ENCODE measurements around the gene PUDP. TPM values are rescaled to one million over a fixed set of nuclear protein-coding genes. Genes with fewer than 3 reads are reported as not detected.

PUDP gene
- polyA plus RNA-seq, 1 donor from 2014 or later = 18.2 TPM

GRCh38 chrX:7072856-7073255, 75.1 kb downstream of the PUDP start:
- Histone ChIP-seq H2AFZ (ENCODE audit: low read depth, low read length) (no peak overlapping the region), H3K27ac (ENCODE audit: low read length) (no peak overlapping the region), H3K4me3 (ENCODE audit: low read length) (no peak overlapping the region), H3K27me3 (ENCODE audit: insufficient read depth, low read depth, low read length) (no peaks in the 10 kb centered on the region), H3F3A (ENCODE audit: insufficient read depth, low read length, poor library complexity, severe bottlenecking) (no peaks in the 10 kb centered on the region), H3K9me3 (ENCODE audit: low read length) (no peaks in the 10 kb centered on the region), H3K79me2 (replicated peaks; ENCODE audit: insufficient read depth, low read length) (no peaks in the 10 kb centered on the region), H4K20me1 (ENCODE audit: insufficient read depth) (no peaks in the 10 kb centered on the region), H3K4me2 (ENCODE audit: low read length) (no peak overlapping the region), H3K9me2 (ENCODE audit: insufficient read depth, low read length) (no peaks in the 10 kb centered on the region), H3K9ac (ENCODE audit: low read length) (no peak overlapping the region), H3K36me3 (ENCODE audit: insufficient read depth, low read length) (no peaks in the 10 kb centered on the region)
- TF ChIP-seq REST (IDR thresholded peaks at IDR 0.05; ENCODE audit: borderline replicate concordance) (no peak), EP300 (conservative IDR thresholded peaks at IDR 0.05; ENCODE audit: poor library complexity, severe bottlenecking) (no peak), POLR2AphosphoS5 (IDR thresholded peaks at IDR 0.05) (no peak), SMC3 (conservative IDR thresholded peaks at IDR 0.05; ENCODE audit: poor library complexity) (no peak), RAD21 (conservative IDR thresholded peaks at IDR 0.05) (no peak), CTCF (IDR thresholded peaks at IDR 0.05; ENCODE audit: poor library complexity, severe bottlenecking) (no peak), EZH2 (IDR thresholded peaks at IDR 0.05; ENCODE audit: borderline replicate concordance, insufficient read depth, low read length, poor library complexity, severe bottlenecking) (no peak), MXI1 (conservative IDR thresholded peaks at IDR 0.05; ENCODE audit: poor library complexity, severe bottlenecking) (no peak), TAF1 (IDR thresholded peaks at IDR 0.05; ENCODE audit: low read depth) (no peak)

- Histone ChIP-seq H3K27me3 (ENCODE audit: insufficient read depth, low read depth, low read length) (no peaks in the 10 kb centered on the region), H3K27ac (ENCODE audit: low read length) (no peak overlapping the region), H3K9me3 (ENCODE audit: low read length) (no peaks in the 10 kb centered on the region), H3F3A (ENCODE audit: insufficient read depth, low read length, poor library complexity, severe bottlenecking) (no peaks in the 10 kb centered on the region), H2AFZ (ENCODE audit: low read depth, low read length) (no peak overlapping the region), H3K79me2 (replicated peaks; ENCODE audit: insufficient read depth, low read length) (no peaks in the 10 kb centered on the region), H3K36me3 (ENCODE audit: insufficient read depth, low read length) (no peaks in the 10 kb centered on the region), H4K20me1 (ENCODE audit: insufficient read depth) (no peaks in the 10 kb centered on the region), H3K4me2 (ENCODE audit: low read length) (no peak overlapping the region), H3K9ac (ENCODE audit: low read length) (no peak overlapping the region), H3K4me3 (ENCODE audit: low read length) (no peak overlapping the region), H3K9me2 (ENCODE audit: insufficient read depth, low read length) (no peaks in the 10 kb centered on the region)
- TF ChIP-seq MXI1 (conservative IDR thresholded peaks at IDR 0.05; ENCODE audit: poor library complexity, severe bottlenecking) (no peak), CTCF (IDR thresholded peaks at IDR 0.05; ENCODE audit: poor library complexity, severe bottlenecking) (no peak), EZH2 (IDR thresholded peaks at IDR 0.05; ENCODE audit: borderline replicate concordance, insufficient read depth, low read length, poor library complexity, severe bottlenecking) (no peak), REST (IDR thresholded peaks at IDR 0.05; ENCODE audit: borderline replicate concordance) (no peak), EP300 (conservative IDR thresholded peaks at IDR 0.05; ENCODE audit: poor library complexity, severe bottlenecking) (no peak), POLR2AphosphoS5 (IDR thresholded peaks at IDR 0.05) (no peak), RAD21 (conservative IDR thresholded peaks at IDR 0.05) (no peak), TAF1 (IDR thresholded peaks at IDR 0.05; ENCODE audit: low read depth) (no peak), SMC3 (conservative IDR thresholded peaks at IDR 0.05; ENCODE audit: poor library complexity) (no peak)
These were observed 76.6 kb downstream of the PUDP start for GRCh38 chrX:7071390-7071789.

Measured in neural cell (in vitro differentiated cells).